Peyer's patch (tissue), 4 donors: ENCODE results near the gene CCNI2. TPM values are rescaled to one million over a fixed set of nuclear protein-coding genes. Genes with fewer than 3 reads are reported as not detected.

ENCODE experiments used
- DNase-seq, 3 donors: peaks; one replicate each; pipeline ENCODE4 v3.0.0-alpha.2; 2017 to 2019
- H3K27ac ChIP-seq, 4 donors: fragments of 200-600 bp; sonication (generic); one replicate each; pipeline ENCODE4 v1.5.1; 2016 to 2019
- H3K27me3 ChIP-seq, 2 donors: fragments of 200-600 bp; sonication (generic); one replicate each; pipeline ENCODE4 v1.5.1; 2019
- H3K36me3 ChIP-seq, 3 donors: fragments of 200-600 bp; sonication (generic); one replicate each; pipeline ENCODE4 v1.5.1; 2016 to 2019
- H3K4me1 ChIP-seq, 4 donors: fragments of 200-600 bp; sonication (generic); one replicate each; pipeline ENCODE4 v1.5.1; 2016 to 2019
- H3K4me3 ChIP-seq, 4 donors: fragments of 200-600 bp; sonication (generic); 1 replicate in 3 of 4; 2 replicates in 1 of 4; pipeline ENCODE4 v1.5.1; 2016 to 2019; ENCODE audit warnings: mild to moderate bottlenecking in 1 of 4
- H3K9me3 ChIP-seq, 4 donors: fragments of 200-600 bp; sonication (generic); one replicate each; pipeline ENCODE4 v1.5.1; 2016 to 2019; ENCODE audit warnings: mild to moderate bottlenecking in 1 of 4
- CTCF ChIP-seq, 6 experiments: fragments of 450-650 bp in 4 of 6; fragments of 200-600 bp in 2 of 6; sonication (generic) in 1 of 6; IDR thresholded peaks; one replicate each; pipeline ENCODE4 v1.5.1; 2017 to 2019; ENCODE audit warnings: antibody characterized with exemption in 6 of 6, mild to moderate bottlenecking in 3 of 6, moderate library complexity in 1 of 6
- POLR2A ChIP-seq, 2 donors: fragments of 450-650 bp; IDR thresholded peaks; one replicate each; pipeline ENCODE4 v1.5.1; 2017; ENCODE audit warnings: antibody characterized with exemption in 2 of 2, mild to moderate bottlenecking in 2 of 2, moderate library complexity in 2 of 2
- total RNA-seq, 4 donors: library from RNA; depleted of rRNA; stranded (reverse); fragments of >200 nt; gene quantifications; one replicate each; pipeline ENCODE4 v1.1.0, GENCODE V29; 2016

Gene CCNI2
- total RNA-seq, 4 donors from 2014 or later: 7.1 to 30.8 (median 11.7) TPM

DNA sequence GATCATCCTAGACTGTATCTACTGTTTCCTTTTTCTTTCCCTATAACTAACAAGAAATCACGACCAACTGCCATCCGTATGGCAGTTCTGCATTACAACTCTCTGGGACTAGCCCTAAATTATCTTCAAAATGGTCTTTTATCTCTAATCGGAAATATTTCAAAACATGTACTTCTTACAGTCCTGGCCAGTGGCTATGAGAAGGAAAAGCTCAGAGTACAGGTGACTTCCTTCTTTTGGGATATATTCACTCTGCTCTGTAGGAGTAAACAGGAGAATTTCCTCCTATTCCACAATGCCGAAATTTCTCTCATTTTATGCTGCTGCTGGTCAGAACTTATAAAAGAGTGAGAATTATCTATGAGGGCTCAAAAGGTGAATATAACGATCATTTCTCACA lies 31.6 kb downstream of the CCNI2 start:
- no peak for TF ChIP-seq POLR2A (IDR thresholded peaks at IDR 0.05)
- TF ChIP-seq CTCF (IDR thresholded peaks at IDR 0.05): no peak
- Histone ChIP-seq H3K4me1 (peaks cover 0 to 33% (median 7%) of the 10 kb centered on the region in 4 donors), H3K36me3 (no peaks in the 10 kb centered on the region), H3K27ac (no peak overlapping the region), H3K4me3 (no peak overlapping the region), H3K9me3 (no peaks in the 10 kb centered on the region), H3K27me3 (no peaks in the 10 kb centered on the region)
- DNase-seq: no peak

DNA sequence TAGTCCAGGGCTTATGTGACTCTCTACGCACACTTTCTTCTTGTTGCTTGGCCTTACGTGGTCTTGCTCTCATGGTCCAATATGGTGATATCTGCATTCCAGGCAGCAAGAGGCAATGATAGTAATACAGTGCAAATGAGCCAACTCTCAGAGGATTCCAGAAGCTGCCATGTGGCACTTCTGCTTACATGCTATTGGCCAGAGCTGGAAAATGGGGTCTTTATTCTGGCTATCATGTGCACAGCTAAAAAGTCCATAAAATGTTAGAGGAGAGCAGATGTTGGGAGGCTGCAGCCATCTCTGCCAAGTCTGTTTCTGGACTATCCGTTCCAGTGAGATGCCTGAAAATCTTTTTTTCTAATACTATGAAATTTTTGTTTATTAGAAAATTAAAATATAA lies 32.7 kb downstream of the CCNI2 start:
- Histone ChIP-seq H3K4me1 (peaks cover 0 to 23% (median 7%) of the 10 kb centered on the region in 4 donors), H3K27ac (no peak overlapping the region), H3K27me3 (no peaks in the 10 kb centered on the region), H3K9me3 (no peaks in the 10 kb centered on the region), H3K36me3 (no peaks in the 10 kb centered on the region), H3K4me3 (no peak overlapping the region)
- TF ChIP-seq POLR2A (IDR thresholded peaks at IDR 0.05) (no peak), CTCF (IDR thresholded peaks at IDR 0.05) (no peak)
- no peak for DNase-seq

DNA sequence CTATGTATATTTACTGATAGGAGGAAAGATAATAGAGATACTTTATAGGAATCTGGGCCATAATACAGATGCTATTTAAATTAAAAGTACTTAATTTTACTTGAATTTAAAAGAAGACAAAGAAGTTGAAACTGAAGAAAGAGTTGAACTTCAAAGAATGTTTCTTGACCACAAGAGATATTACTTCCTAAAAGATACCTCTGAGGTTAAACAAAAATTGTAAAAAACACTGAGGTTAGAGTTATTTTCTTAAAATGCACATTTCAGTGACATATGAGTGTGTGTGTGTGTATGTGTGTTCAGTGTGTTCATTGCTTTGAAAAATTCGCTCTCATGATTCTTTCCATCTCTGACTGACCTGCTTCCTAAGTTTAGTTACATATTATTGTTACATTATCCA lies 33.4 kb downstream of the CCNI2 start:
- no peak overlapping the region for H3K4me3 ChIP-seq
- TF ChIP-seq CTCF (IDR thresholded peaks at IDR 0.05) (no peak), POLR2A (IDR thresholded peaks at IDR 0.05) (no peak)
- H3K36me3 ChIP-seq: no peaks in the 10 kb centered on the region
- H3K4me1 ChIP-seq: peaks cover 0 to 17% (median 7%) of the 10 kb centered on the region in 4 donors
- no peaks in the 10 kb centered on the region for H3K27me3 ChIP-seq
- no peak overlapping the region for H3K27ac ChIP-seq
- DNase-seq: no peak
- H3K9me3 ChIP-seq: no peaks in the 10 kb centered on the region

GRCh38 chr5:132781029-132781428 lies 33.8 kb downstream of the CCNI2 start:
- Histone ChIP-seq H3K4me3 (no peak overlapping the region), H3K27me3 (no peaks in the 10 kb centered on the region), H3K4me1 (peaks cover 0 to 15% (median 6%) of the 10 kb centered on the region in 4 donors), H3K9me3 (no peaks in the 10 kb centered on the region), H3K36me3 (no peaks in the 10 kb centered on the region), H3K27ac (no peak overlapping the region)
- DNase-seq: no peak
- TF ChIP-seq CTCF (IDR thresholded peaks at IDR 0.05): no peak
- TF ChIP-seq POLR2A (IDR thresholded peaks at IDR 0.05): no peak

- Histone ChIP-seq H3K4me1 (peaks cover 0 to 9% (median 4%) of the 10 kb centered on the region in 4 donors), H3K9me3 (no peaks in the 10 kb centered on the region), H3K4me3 (no peak overlapping the region), H3K36me3 (no peaks in the 10 kb centered on the region), H3K27ac (no peak overlapping the region), H3K27me3 (no peaks in the 10 kb centered on the region)
- TF ChIP-seq CTCF (IDR thresholded peaks at IDR 0.05) (no peak), POLR2A (IDR thresholded peaks at IDR 0.05) (no peak)
- DNase-seq: no peak
These were observed 34.9 kb downstream of the CCNI2 start for GRCh38 chr5:132782101-132782500.

- H3K4me3 ChIP-seq: no peak overlapping the region
- H3K9me3 ChIP-seq: no peaks in the 10 kb centered on the region
- H3K36me3 ChIP-seq: no peaks in the 10 kb centered on the region
- H3K27ac ChIP-seq: no peak overlapping the region
- no peaks in the 10 kb centered on the region for H3K4me1 ChIP-seq
- no peak for TF ChIP-seq POLR2A (IDR thresholded peaks at IDR 0.05)
- no peak for TF ChIP-seq CTCF (IDR thresholded peaks at IDR 0.05)
- H3K27me3 ChIP-seq: no peaks in the 10 kb centered on the region
- no peak for DNase-seq
These were observed 38.1 kb downstream of the CCNI2 start for GRCh38 chr5:132785365-132785764.
